ENCODE results near the gene PDGFD.
A peak's percentile ranks its signal among the peaks of the same experiment; 100 is the strongest.

The PDGFD gene

GRCh38 chr11:104142698-104143097 lies 21.2 kb downstream of the PDGFD start:
- DNase-seq: no peak

- DNase-seq: no peak
Observed at GRCh38 chr11:104136861-104137260, 27.1 kb downstream of the PDGFD start.

- peak; percentile 15 for DNase-seq
Observed at GRCh38 chr11:104134745-104135144, 29.2 kb downstream of the PDGFD start.

- DNase-seq: no peak
Observed at GRCh38 chr11:104130161-104130560, 33.8 kb downstream of the PDGFD start.

- DNase-seq: no peak
Observed at GRCh38 chr11:104129145-104129544, 34.8 kb downstream of the PDGFD start.

- DNase-seq: no peak
Observed at GRCh38 chr11:104127828-104128227, 36.1 kb downstream of the PDGFD start.

- DNase-seq: no peak
Observed at GRCh38 chr11:104126464-104126863, 37.5 kb downstream of the PDGFD start.

GRCh38 chr11:104124979-104125378 lies 39.0 kb downstream of the PDGFD start:
- DNase-seq: no peak

- peak; percentile 43 for DNase-seq
Observed at GRCh38 chr11:104122836-104123235, 41.1 kb downstream of the PDGFD start.

- DNase-seq: peak; percentile 77
Observed at GRCh38 chr11:104122011-104122635, 41.8 kb downstream of the PDGFD start.

- peak; percentile 75 for DNase-seq
Observed at GRCh38 chr11:104120493-104121137, 43.3 kb downstream of the PDGFD start.

GRCh38 chr11:104118105-104118744 lies 45.7 kb downstream of the PDGFD start:
- no peak for DNase-seq

- DNase-seq: no peak
Observed at GRCh38 chr11:104113541-104113940, 50.4 kb downstream of the PDGFD start.

- no peak for DNase-seq
Observed at GRCh38 chr11:104106136-104106754, 57.7 kb downstream of the PDGFD start.

- DNase-seq: no peak
Observed at GRCh38 chr11:104105155-104105554, 58.8 kb downstream of the PDGFD start.

GRCh38 chr11:104104664-104105063 lies 59.3 kb downstream of the PDGFD start:
- no peak for DNase-seq

GRCh38 chr11:104104201-104104600 lies 59.7 kb downstream of the PDGFD start:
- DNase-seq: no peak

- no peak for DNase-seq
Observed at GRCh38 chr11:104098555-104098954, 65.4 kb downstream of the PDGFD start.

- DNase-seq: no peak
Observed at GRCh38 chr11:104098132-104098531, 65.8 kb downstream of the PDGFD start.

GRCh38 chr11:104096900-104097299 lies 67.0 kb downstream of the PDGFD start:
- no peak for DNase-seq

- DNase-seq: no peak
Observed at GRCh38 chr11:104095791-104096190, 68.2 kb downstream of the PDGFD start.

GRCh38 chr11:104094576-104094975 lies 69.4 kb downstream of the PDGFD start:
- no peak for DNase-seq

GRCh38 chr11:104093426-104094280 lies 70.3 kb downstream of the PDGFD start:
- DNase-seq: no peak
